NOMO-1 treated with DMSO at 0.1 percent for 48 hours (cell line): ENCODE measurements around the gene TMEM219.
"Not testable (repeated sequence)": the region's sequence is repeated elsewhere in the genome, so short reads cannot be mapped to it uniquely, and the experiment has no call there.

ENCODE experiments used
- DNase-seq: peaks from one replicate; lab custom pipeline; 2025; ENCODE audit not compliant: unreplicated experiment; lab: John Stamatoyannopoulos, UW

TMEM219 gene, protein sequence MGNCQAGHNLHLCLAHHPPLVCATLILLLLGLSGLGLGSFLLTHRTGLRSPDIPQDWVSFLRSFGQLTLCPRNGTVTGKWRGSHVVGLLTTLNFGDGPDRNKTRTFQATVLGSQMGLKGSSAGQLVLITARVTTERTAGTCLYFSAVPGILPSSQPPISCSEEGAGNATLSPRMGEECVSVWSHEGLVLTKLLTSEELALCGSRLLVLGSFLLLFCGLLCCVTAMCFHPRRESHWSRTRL

DNA sequence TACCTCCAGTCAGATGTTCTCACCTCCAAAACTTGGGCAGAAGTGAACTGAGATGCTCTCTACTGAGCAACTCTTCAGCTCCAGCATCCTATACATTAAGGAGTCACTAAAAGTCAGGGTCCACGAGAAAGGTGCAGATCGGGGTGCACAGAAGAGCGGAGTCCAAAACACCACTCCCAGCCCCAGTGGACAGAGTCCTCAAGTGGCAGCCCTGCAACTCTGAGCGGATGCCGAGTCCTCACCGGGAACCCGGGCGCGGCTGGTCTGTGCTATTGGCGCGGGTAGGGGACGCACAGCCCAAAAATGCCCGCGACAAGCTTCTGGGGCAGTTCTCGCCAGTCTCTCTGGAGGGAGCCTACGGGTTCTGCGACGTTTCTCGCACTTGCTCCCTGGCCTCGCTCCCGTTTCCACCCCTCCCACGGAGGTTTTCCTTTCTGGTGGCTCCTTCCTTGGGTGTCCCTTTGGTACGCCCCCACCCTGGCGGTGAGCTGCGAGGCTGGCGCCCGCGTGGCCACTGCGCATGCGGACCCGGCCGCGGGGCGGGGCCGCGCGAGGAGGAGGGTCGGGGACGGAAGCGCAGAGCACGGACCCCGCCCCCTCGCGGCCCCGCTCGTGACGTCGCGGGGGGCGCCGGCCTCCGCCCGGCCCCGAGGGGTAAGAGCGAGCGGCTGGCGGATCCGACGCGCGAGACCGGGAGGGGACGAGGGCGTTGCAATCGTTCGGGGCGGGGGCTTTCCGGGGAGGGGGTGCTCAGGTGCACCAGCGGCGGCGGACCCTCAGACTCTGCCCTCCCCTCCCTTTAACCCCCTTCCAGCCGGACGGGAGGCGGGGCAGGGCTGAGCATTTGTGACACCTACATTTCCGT is at the start of gene TMEM219:
TSS of gene TMEM219 (plus strand) at position 601 of the 865 bp plus-strand sequence. CDS start 1,065 bp downstream, outside the sequence.
- peak; percentile 84 for DNase-seq

DNA sequence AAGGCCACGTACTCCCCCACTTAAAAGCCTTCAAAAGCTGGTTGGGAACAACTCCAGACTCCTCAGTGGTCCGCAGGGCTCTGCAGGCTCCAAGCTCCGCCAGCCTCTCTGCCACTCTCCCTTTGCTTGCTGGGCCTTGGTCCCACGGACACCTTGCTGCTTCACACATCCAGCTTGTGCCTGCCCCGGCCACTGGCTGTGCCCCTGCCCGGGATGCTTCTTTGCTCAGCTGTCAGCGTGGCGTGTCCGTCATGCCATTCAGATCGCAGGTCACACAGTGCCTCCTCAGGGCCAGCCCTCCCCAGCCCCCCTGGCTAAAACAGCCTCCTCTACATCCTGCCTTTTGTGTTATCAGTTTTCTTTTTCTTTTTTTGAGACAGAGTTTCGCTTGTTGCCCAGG is 49.8 kb upstream of the TMEM219 start:
- no peak for DNase-seq

DNA sequence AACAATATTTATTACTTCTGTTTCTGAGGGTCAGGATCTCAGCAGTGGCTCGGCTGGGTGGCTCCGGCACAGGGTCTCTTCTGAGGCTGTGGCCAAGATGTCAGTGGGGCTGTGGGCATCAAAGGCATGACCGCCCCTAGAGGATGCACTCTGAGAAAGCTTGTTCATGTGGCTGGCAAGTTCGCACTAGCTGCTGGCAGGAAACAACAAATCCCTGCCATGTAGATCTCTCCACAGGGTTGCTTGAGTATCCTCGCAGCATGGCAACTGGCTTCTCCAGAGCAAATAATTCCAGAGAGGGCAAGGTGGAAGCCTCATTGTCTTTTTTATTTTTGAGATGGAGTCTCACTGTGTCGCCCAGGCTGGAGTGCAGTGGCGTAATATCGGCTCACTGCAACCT is 48.4 kb upstream of the TMEM219 start:
- no peak for DNase-seq

DNA sequence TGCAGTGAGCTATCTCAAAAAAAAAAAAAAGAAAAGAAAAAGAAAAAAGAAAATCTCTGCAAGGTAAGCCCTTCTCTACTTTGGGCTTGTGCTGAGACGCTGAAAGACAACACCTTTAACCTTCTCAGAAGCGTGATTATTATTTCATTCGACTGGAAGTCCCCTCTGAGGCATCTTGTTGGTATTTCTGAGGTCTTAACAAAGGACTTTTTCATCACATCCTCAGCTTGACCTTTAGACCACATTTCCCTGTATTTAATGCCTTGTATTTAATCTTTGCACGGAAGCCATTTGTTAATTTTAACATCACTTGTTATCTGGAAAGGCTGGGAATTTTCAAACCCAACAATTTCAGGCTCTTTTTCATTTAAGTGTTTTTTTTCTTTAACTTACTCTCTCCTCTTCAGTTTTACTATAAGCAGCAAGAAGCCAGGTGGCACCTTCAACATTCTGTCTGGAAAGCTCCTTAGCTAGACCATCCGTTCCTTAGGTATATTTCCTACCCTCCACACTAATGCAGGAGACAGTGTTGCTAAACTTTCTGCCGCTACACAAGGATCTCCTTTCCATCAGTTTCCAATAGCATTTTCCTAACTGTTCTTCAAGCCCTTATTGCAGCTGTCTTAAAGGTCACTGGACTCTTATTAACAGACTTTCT is 46.2 kb upstream of the TMEM219 start:
- no peak for DNase-seq

DNA sequence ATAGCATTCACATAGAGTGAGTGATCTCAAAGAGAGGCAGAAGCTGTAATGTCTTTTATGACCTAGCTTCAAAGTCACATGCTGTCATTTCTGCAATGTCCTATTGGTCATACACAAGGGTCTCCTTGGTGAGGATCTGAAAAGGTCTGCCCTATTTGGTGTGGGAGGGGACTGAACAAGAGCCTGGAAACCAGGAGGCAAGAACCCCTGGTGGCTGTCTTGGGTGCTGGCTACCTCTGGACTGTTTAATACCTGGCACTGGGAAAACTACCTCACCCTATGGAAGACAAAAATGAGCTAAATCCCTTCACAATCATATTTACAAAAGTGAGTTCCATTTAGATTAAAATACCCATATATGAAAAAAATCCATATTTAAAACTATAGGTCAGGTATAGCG is 44.9 kb upstream of the TMEM219 start:
- DNase-seq = no peak

DNA sequence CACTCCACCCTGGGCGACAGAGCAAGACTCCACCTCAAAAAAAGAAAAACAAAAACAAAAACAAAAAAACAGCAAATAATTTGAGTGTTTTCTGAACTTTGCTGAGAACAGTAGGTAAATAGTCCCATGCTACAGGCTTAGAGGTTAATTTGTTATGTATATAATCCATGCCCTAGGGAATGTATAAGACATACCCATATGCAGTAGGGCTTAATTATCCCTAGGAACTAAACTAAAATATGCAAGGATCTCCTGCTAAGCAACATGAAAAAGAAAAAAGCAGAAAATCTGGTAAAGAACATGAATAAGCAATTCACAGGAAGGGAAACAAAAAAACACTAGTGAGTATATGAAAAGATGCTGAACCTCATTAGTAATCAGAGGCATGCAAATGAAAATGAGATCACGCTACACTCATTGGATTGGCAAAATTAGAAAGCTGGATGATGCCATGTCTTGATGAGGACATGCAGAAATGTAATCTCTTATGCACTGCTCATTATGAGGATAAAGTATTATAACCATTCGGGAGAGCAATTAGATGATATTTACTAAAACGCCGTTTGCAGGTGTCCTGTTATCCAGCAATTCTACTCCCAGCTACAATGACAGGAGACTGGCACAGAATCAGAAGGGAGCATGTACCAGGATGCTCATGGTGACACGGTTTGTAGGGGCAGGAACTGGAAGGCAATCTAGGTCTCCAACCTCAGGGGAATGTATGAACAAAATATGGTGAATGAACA is 41.4 kb upstream of the TMEM219 start:
- DNase-seq = no peak

DNA sequence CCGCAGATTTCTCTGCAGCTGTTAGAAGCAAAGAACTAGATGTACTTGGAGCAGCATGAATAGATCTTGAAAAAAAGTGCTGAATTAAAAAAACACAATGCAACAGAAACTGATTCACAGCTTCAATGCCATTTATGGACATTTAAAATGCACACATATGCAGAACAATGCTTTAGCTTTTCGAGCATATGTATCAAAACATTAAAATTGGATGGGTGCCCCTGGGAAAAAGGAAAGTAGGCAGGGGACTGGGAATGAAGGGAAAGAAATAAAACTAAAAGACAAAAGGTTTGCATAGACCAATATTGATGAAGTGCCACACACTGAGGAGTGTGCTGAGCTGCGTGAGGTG is 40.9 kb upstream of the TMEM219 start:
- no peak for DNase-seq

DNA sequence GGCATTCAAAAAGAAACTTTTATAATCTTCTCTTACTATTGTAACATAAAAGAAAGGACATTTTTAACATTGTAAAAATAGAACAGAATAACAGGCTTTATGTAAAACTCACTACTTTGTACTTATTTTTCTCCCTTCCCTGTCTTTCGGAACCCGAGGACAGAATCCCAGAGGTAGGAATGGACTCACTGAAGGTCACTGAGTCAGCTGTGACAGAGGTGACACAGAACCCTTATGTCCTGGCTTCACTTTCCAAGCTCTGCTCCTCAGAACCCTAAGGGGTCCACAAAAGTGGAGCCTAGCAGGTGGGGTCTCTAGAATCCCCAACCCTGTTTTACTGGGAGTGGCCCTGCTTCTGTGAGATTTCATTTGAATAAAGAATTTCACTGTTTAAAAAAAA is 39.6 kb upstream of the TMEM219 start:
- DNase-seq = no peak

DNA sequence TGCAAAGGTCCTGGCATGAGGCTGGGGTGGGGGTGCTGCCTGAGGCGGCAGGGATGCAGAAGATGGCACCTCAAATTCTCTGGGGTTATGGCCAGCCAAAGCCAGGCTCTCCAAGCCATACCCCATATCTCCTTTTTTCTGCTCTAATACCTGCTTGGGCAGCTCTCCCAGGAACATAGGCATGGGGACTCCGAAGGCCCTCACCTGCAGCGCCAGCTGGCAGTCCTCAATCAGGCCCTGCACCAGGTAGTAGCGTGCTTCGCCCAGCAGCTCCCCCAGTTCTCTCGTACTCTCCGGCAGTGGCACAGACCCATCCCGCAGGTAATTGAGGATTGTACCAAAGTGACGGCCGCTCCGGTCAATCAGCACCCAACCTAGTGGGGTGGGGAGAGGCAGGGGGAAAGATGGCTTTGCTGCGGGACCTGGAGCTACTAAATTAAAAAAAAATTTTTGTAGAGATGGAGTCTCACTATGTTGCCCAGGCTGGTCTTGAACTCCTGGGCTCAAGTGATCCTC is 38.8 kb upstream of the TMEM219 start:
- DNase-seq = no peak

DNA sequence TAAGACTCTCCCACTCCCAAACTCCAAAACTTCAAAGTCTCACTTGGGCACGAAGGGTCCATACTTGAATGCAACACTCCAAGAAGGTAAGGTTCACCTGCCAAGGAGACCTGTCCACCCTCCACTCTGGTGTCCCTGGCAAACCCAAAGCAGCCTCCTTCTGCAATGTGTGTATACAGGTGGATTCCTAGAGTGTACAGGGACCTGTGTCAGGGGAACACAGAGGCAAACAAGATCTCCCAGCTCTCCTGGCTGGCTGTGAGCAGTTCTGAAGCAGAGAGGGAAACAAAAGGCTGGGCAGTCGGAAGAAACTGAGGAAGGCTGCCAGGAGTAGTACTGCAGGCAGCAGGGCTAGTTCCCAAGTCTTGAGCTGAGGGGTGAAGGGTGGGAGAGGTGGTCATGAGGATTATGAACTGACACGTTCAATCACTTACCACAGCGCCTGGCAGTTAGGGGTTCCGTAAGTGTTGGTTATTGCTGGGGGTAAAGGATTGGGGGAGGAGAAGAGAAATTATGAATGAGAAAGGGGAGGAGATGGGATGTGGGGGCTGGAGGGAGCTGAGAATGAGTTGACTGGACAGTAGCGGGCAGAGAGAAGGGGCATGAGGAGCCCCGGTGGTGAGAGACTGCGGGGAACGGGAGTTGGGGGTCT is 36.6 kb upstream of the TMEM219 start:
- no peak for DNase-seq

DNA sequence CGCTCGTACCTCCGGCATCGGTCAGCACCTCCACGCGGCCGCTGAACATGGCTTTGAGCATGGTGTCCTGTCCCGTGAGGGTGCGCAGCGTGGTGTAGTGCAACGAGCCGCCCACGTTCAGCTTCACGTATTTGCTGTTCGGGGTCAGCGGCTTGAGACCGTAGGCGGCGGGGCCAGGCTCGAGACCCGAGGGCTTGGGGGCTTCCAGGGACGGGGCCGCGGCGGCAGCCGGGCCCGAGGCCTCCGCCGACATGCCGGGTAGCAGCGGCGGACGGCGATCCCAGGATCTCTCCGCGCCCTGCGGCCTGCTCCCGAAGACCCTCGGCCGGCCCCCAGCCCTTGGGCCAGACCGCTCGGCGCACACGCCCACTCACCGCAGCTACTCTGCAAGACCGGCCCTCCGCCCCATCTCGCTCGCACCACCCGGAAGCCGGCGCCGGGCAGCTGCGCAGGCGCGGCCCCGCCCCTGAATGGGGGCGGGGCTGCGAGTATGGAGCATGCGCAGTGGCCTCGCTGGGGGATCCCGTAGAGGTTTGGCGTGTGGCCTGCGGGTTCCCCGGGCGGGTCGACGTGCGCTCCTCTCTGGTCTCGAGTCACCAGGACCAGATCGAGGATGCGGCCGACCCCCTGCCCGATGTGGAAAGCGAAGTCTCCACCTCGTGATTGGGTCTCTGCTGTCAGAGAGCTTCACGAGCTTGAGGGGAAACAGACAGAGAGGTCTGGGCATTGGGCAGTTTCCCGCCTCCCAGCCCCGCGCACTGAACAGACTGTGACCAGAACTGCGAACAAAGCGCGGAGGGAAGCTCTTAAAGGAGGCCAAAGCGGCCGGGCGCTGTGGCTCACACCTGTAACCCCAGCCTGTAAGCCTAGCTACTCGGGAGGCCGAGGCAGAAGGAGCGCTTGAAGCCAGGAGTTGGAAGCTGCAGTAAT is 35.8 kb upstream of the TMEM219 start, which contains the start of gene KCTD13:
TSS of gene KCTD13 (minus strand) at position 446 of the 930 bp plus-strand sequence. CDS start at position 253, 193 bp downstream.
- DNase-seq = peak; percentile 79

DNA sequence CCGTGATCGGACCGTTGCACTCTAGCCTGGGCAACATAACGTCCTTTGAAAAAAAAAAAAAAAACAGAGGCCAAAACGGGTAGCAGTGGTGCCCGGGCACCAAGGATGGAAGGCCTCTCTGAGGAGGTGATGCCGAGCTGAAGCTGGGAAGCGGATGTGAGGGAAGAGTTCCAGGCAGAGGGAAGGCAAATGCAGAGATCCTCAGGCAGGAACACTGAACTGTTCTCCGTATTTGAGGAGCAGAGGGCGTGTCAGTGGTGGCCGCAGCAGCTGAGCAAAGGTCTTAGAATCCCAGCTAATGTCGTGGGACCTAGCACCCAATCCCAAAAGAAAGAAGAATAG is 35.2 kb upstream of the TMEM219 start:
- no peak for DNase-seq

DNA sequence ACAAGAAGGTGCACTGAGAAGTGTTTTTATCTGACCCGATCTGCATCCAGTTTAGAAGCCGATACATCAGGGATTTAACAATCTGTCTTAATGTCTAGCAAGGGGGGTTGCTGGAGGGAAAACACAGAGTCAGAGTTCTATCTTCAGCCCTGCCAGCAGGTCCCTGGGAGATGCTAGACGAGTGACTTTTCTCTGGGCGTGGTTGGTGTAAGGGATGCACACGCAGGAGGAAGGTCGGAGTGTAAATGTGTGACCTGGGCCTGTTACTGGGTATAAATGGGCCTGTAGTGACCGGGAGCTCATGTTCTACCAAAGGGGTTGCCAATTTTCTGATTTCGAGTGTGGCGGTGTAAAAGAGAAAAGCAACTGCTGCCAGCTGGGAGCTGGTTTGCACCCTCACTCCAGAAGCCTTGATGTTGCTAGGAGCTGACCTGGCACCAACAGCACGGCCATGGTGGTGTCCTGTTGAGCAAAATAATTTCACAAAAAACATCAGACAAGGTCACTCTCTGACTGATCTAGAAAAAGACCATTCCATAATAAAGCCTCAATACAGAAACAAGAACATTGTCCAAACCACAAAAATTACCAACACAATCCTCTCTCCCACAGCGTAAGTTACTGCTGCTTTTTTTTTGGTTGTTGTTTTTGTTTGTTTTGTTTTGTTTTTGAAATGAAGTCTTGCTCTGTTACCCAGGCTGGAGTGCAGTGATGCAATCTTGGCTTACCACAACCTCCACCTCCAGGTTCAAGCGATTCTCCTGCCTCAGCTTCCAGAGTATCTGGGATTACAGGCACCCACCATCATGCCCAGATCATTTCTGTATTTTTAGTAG is 34.6 kb upstream of the TMEM219 start:
- DNase-seq = no peak

DNA sequence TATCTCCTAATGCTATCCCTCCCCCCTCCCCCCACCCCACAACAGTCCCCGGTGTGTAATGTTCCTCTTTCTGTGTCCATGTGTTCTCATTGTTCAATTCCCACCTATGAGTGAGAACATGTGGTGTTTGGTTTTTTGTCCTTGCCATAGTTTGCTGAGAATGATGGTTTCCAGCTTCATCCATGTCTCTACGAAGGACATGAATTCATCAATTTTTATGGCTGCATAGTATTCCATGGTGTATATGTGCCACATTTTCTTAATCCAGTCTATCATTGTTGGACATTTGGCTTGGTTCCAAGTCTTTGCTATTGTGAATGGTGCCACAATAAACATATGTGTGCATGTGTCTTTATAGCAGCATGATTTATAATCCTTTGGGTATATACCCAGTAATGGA is 30.1 kb upstream of the TMEM219 start:
- DNase-seq = not testable (repeated sequence)

DNA sequence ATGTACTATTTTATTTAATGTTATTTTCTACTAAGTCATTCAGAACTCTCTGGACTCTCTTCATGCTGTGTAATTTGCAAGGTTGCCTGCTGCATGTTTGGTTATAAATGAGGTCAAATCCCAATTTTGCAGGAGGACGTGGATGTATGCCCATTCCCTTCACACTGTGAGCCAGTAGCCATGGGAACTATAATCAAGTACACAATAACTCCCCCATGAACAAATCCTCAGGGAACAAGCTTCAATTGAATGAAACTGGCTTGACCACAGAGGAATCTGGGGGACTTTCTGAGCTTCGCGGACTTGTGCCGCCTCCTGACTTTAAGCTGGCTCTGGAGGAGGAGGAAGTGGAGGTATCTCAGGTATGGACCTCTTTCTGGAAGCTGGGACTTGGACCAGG is 21.2 kb upstream of the TMEM219 start:
- DNase-seq = no peak

DNA sequence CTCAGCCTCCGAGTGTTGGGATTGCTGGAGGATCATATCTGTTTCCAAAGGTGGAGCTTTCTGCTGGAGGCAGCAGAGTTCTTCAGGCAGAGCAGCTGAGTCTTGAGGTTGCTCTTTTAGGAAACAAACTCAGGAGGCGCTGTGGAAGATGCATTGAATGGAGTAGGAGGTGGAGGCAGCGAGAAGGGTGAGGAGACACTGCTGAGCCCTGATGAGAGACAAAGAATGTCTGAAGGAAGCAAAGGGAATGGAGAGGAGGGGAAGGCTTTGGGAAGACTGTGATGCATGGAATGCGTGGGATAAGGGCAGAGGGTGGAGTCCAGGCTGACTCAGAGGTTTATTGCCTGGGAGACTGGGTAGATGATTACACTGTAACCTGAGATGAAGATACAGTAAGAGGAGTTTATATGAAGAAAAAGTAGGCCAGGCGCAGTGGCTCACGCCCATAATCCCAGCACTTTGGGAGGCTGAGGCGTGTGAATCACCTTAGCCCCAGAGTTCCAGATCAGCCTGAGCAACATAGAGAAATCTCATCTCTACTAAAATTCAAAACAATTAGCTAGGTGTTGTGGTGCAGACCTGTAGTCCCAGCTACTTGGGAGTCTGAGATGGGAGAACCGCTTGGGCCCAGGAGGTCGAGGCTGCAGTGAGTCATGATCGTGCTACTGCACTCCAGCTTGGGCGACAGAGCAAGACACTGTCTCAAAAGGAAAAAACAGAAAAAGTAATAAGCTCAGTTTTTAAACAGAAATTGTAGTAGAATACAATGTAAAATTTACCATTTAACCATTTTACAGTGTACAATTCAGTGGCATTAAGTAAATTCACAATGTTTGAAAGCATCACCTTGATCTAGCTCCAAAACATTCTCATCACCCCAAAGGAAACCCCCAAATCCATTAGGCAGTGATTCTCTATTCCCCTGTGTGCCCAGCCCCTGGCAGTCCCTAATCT is 17.8 kb upstream of the TMEM219 start:
- no peak for DNase-seq

DNA sequence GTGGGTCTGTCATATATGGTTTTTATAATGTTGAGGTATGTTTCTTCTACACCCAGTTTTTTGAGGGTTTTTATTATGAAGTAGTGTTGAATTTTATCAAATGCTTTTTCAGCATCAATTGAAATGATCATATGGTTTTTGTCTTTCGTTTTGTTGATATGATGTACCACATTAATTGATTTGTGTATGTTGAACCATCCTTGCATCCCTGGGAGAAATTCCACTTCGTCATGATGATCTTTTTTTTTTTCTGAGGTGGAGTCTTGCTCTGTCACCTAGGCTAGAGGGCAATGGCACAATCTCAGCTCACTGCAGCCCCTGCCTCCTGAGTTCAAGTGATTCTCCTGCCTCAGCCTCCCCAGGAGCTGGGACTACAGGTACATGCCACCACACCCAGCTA is 14.0 kb upstream of the TMEM219 start:
- no peak for DNase-seq
